Activated B cell treated with CpG ODN at 0.5 μM for 24 hours (primary cell): Measurements from ENCODE around the gene ZNF552. TPM values are rescaled to one million over a fixed set of nuclear protein-coding genes. Genes with fewer than 3 reads are reported as not detected.
"Not testable (repeated sequence)": the region's sequence is repeated elsewhere in the genome, so short reads cannot be mapped to it uniquely, and the experiment has no call there.

ENCODE experiments used
- ATAC-seq: fragments of 200-7000 bp; cut with Tn5 transposase; one replicate; pipeline ENCODE4 v1.10.0; 2021; ENCODE audit warnings: low read depth, mild to moderate bottlenecking, moderate library complexity
- CTCF ChIA-PET: fragments of 350-600 bp; sonication (Branson Sonifier 250); formaldehyde crosslinking; loops from one replicate; lab custom pipeline; 2021; ENCODE audit warnings: antibody characterized with exemption; lab: Charles Lee
- POLR2A ChIA-PET: fragments of 350-600 bp; sonication (Branson Sonifier 250); formaldehyde crosslinking; loops from one replicate; lab custom pipeline; 2021; ENCODE audit warnings: antibody characterized with exemption; lab: Charles Lee
- DNase-seq: peaks from one replicate; pipeline ENCODE4 v3.0.0; 2022
- H3K27ac Mint-ChIP-seq: one replicate; pipeline ENCODE4 v1.8.0; 2020; ENCODE audit warnings: mixed read lengths
- H3K27me3 Mint-ChIP-seq: one replicate; pipeline ENCODE4 v1.8.0; 2021; ENCODE audit warnings: mixed read lengths
- H3K36me3 Mint-ChIP-seq: one replicate; pipeline ENCODE4 v1.8.0; 2021; ENCODE audit warnings: low read depth, mixed read lengths
- H3K4me1 Mint-ChIP-seq: one replicate; pipeline ENCODE4 v1.8.0; 2021; ENCODE audit warnings: mixed read lengths
- H3K4me3 Mint-ChIP-seq: one replicate; pipeline ENCODE4 v1.8.0; 2020; ENCODE audit warnings: mild to moderate bottlenecking, mixed read lengths
- H3K9me3 Mint-ChIP-seq: one replicate; pipeline ENCODE4 v1.8.0; 2020; ENCODE audit warnings: mixed read lengths
- CTCF ChIP-seq: fragments of 200-600 bp; IDR thresholded peaks from one replicate; pipeline ENCODE4 v1.8.0; 2022; ENCODE audit warnings: antibody characterized with exemption, mild to moderate bottlenecking
- intact Hi-C: fragments of 100-400 bp; cut with micrococcal nuclease; formaldehyde crosslinking; loops from one replicate; pipeline ENCODE4 v1.15.1; 2024
- total RNA-seq: library from RNA; stranded (reverse); gene quantifications from 2 replicates; pipeline ENCODE4 v1.2.3, GENCODE V29; 2022

ZNF552 gene
- total RNA-seq = 13.9 and 15.6 TPM in 2 replicates

GRCh38 chr19:57814505-57815246 lies at the start of gene ZNF552:
ZNF552 (minus strand) TSS chr19:57814913; CDS start chr19:57814743, 170 bp downstream.
- DNase-seq = peak; percentile 57
- H3K27ac Mint-ChIP-seq = peak within 1 kb of the TSS; percentile 84
- peak; percentile 81 for ATAC-seq
- no peak for TF ChIP-seq CTCF
- no peaks in the 10 kb centered on the region for H3K27me3 Mint-ChIP-seq
- H3K4me1 Mint-ChIP-seq = peaks cover 44% of the 10 kb centered on the region
- CTCF ChIA-PET = no interaction called here
- peak within 1 kb of the TSS; percentile 93 for H3K4me3 Mint-ChIP-seq
- H3K9me3 Mint-ChIP-seq = no peaks in the 10 kb centered on the region
- POLR2A ChIA-PET = interaction anchor here (0.6 to 1.2 kb wide), 10 partner anchors 12 to 705 kb away, joined by 3 to 7 read pairs (median 3); partner anchors contain the start of genes ZBTB45, ZNF154, ZNF417 and ZNF551
- H3K36me3 Mint-ChIP-seq = peaks cover 32% of the 10 kb centered on the region
- intact Hi-C loops = loop anchor here (1.0 to 10.0 kb wide), 7 partner anchors 12 to 572 kb away; partner anchors contain the start of genes ZNF17, ZNF329, ZNF460 and ZNF586

- POLR2A ChIA-PET = interaction anchor here (0.7 to 0.8 kb wide), 2 partner anchors 10 to 50 kb away, joined by 3 read pairs; no protein-coding TSS in a partner anchor
- H3K27ac Mint-ChIP-seq, DNase-seq, H3K4me1 Mint-ChIP-seq, CTCF ChIA-PET, intact Hi-C loops, ATAC-seq, H3K27me3 Mint-ChIP-seq, H3K9me3 Mint-ChIP-seq, H3K4me3 Mint-ChIP-seq: not testable (repeated sequence)
- peaks cover 78% of the 10 kb centered on the region for H3K36me3 Mint-ChIP-seq
Measured at GRCh38 chr19:57862351-57862750, 47.6 kb upstream of the ZNF552 start.

GRCh38 chr19:57854117-57854516 lies 39.4 kb upstream of the ZNF552 start:
- H3K27ac Mint-ChIP-seq, H3K4me3 Mint-ChIP-seq, H3K9me3 Mint-ChIP-seq, ATAC-seq, H3K27me3 Mint-ChIP-seq, POLR2A ChIA-PET, DNase-seq, CTCF ChIA-PET, intact Hi-C loops: not testable (repeated sequence)
- peaks cover 23% of the 10 kb centered on the region for H3K4me1 Mint-ChIP-seq
- H3K36me3 Mint-ChIP-seq = peaks cover 53% of the 10 kb centered on the region

- H3K27ac Mint-ChIP-seq, H3K4me3 Mint-ChIP-seq, ATAC-seq, CTCF ChIA-PET, intact Hi-C loops, H3K27me3 Mint-ChIP-seq, H3K9me3 Mint-ChIP-seq, DNase-seq: not testable (repeated sequence)
- Mint-ChIP-seq H3K36me3 (peaks cover 40% of the 10 kb centered on the region), H3K4me1 (peaks cover 24% of the 10 kb centered on the region)
- POLR2A ChIA-PET = interaction anchor here (0.6 to 1.0 kb wide), 3 partner anchors 10 to 169 kb away, joined by 3 to 7 read pairs (median 4); no protein-coding TSS in a partner anchor
Measured at GRCh38 chr19:57851812-57852603, 37.3 kb upstream of the ZNF552 start.

- CTCF ChIA-PET = no interaction called here
- no peak for DNase-seq
- intact Hi-C loops = no loop called here
Measured at GRCh38 chr19:57850553-57851017, 35.9 kb upstream of the ZNF552 start.

GRCh38 chr19:57849666-57850473 lies 35.2 kb upstream of the ZNF552 start, which contains the start of gene ZNF587:
ZNF587 (plus strand) TSS chr19:57849859; CDS start chr19:57850039, 180 bp downstream.
- ATAC-seq (peak; percentile 97), DNase-seq (peak; percentile 68)
- Mint-ChIP-seq H3K4me1 (peaks cover 24% of the 10 kb centered on the region), H3K4me3 (peak within 1 kb of the TSS; percentile 95), H3K27ac (peak within 1 kb of the TSS; percentile 93), H3K36me3 (peaks cover 32% of the 10 kb centered on the region)
- H3K9me3 Mint-ChIP-seq, H3K27me3 Mint-ChIP-seq, CTCF ChIA-PET: not testable (repeated sequence)
- POLR2A ChIA-PET = interaction anchor here (0.6 to 2.2 kb wide), 7 partner anchors 30 to 460 kb away, joined by 3 to 12 read pairs (median 7); partner anchors contain the start of genes ZNF417, ZNF548, ZNF552 and ZNF606
- intact Hi-C loops = loop anchor here (1.0 kb wide), 1 partner anchor 305 kb away; no protein-coding TSS in a partner anchor

More at GRCh38 chr19:57850553-57851017, 35.9 kb upstream of the ZNF552 start:
- peaks cover 31% of the 10 kb centered on the region for H3K36me3 Mint-ChIP-seq
- peaks cover 24% of the 10 kb centered on the region for H3K4me1 Mint-ChIP-seq
- H3K4me3 Mint-ChIP-seq = peak overlapping the region; percentile 95
- no peaks in the 10 kb centered on the region for H3K27me3 Mint-ChIP-seq
- H3K9me3 Mint-ChIP-seq = no peaks in the 10 kb centered on the region
- H3K27ac Mint-ChIP-seq = peak overlapping the region; percentile 93
- TF ChIP-seq CTCF = no peak
- POLR2A ChIA-PET = interaction anchor here (1.5 to 2.2 kb wide), 3 partner anchors 31 to 123 kb away, joined by 7 to 12 read pairs (median 8); partner anchors contain the start of genes ZNF671 and ZNF776
- ATAC-seq = no peak

GRCh38 chr19:57849162-57849665 lies 34.5 kb upstream of the ZNF552 start:
- H3K27me3 Mint-ChIP-seq, ATAC-seq, DNase-seq, H3K9me3 Mint-ChIP-seq, CTCF ChIA-PET: not testable (repeated sequence)
- peak overlapping the region; percentile 95 for H3K4me3 Mint-ChIP-seq
- intact Hi-C loops = loop anchor here (1.0 kb wide), 1 partner anchor 306 kb away; no protein-coding TSS in a partner anchor
- H3K4me1 Mint-ChIP-seq = peaks cover 24% of the 10 kb centered on the region
- H3K27ac Mint-ChIP-seq = peak overlapping the region; percentile 93
- peaks cover 32% of the 10 kb centered on the region for H3K36me3 Mint-ChIP-seq
- POLR2A ChIA-PET = interaction anchor here (0.6 to 2.2 kb wide), 7 partner anchors 30 to 460 kb away, joined by 3 to 12 read pairs (median 7); partner anchors contain the start of genes ZNF417, ZNF548, ZNF552 and ZNF606

GRCh38 chr19:57847164-57847563 lies 32.5 kb upstream of the ZNF552 start:
- ATAC-seq, DNase-seq, CTCF ChIA-PET, H3K9me3 Mint-ChIP-seq, H3K27ac Mint-ChIP-seq, H3K27me3 Mint-ChIP-seq, H3K4me3 Mint-ChIP-seq, intact Hi-C loops: not testable (repeated sequence)
- Mint-ChIP-seq H3K36me3 (peaks cover 35% of the 10 kb centered on the region), H3K4me1 (peaks cover 24% of the 10 kb centered on the region)
- POLR2A ChIA-PET = interaction anchor here (0.6 kb wide), 1 partner anchor 78 kb away, joined by 9 read pairs; no protein-coding TSS in a partner anchor
